ENCODE results near the gene NUDT8. TPM values are rescaled to one million over a fixed set of nuclear protein-coding genes. Genes with fewer than 3 reads are reported as not detected.
A peak's percentile ranks its signal among the peaks of the same experiment; 100 is the strongest.

The NUDT8 gene
- total and polyA plus RNA-seq, 4 donors, result 4.1 to 9.5 (median 5.7) TPM

GRCh38 chr11:67611704-67612587, 17.8 kb downstream of the NUDT8 start:
- Histone ChIP-seq H3K9me3 (ENCODE audit: control insufficient read depth, low read length) (no peaks in the 10 kb centered on the region), H3K36me3 (ENCODE audit: control insufficient read depth in 1 of 2, insufficient read depth in 2 of 2, low read length in 1 of 2) (no peaks in the 10 kb centered on the region), H3K27me3 (ENCODE audit: control insufficient read depth in 1 of 2, insufficient read depth in 2 of 2, low read length in 1 of 2) (no peaks in the 10 kb centered on the region), H3K4me3 (ENCODE audit: low read length in 2 of 2) (no peak overlapping the region), H3K4me1 (ENCODE audit: control insufficient read depth in 1 of 2, insufficient read depth in 2 of 2, low read length in 2 of 2) (no peaks in the 10 kb centered on the region), H3K27ac (ENCODE audit: low read depth in 1 of 2, low read length in 2 of 2) (no peak overlapping the region)
- DNase-seq (peak; percentile 50 to 76), ATAC-seq (ENCODE audit: low FRiP score) (no peak)
- intact Hi-C loops (cut with DNase I), result no loop called here
- WGBS, 2 donors, result 87 to 88% methylated on average over 37 of the region's 37 CpGs

GRCh38 chr11:67611165-67611564, 18.6 kb downstream of the NUDT8 start:
- ATAC-seq (ENCODE audit: low FRiP score), result no peak
- H3K9me3 ChIP-seq (ENCODE audit: control insufficient read depth, low read length), result no peaks in the 10 kb centered on the region
- H3K4me3 ChIP-seq (ENCODE audit: low read length in 2 of 2), result no peak overlapping the region
- DNase-seq, result no peak
- intact Hi-C loops (cut with DNase I), result no loop called here
- no peaks in the 10 kb centered on the region for H3K4me1 ChIP-seq (ENCODE audit: control insufficient read depth in 1 of 2, insufficient read depth in 2 of 2, low read length in 2 of 2)
- no peaks in the 10 kb centered on the region for H3K27me3 ChIP-seq (ENCODE audit: control insufficient read depth in 1 of 2, insufficient read depth in 2 of 2, low read length in 1 of 2)
- 92 to 94% methylated on average over 14 of the region's 14 CpGs for WGBS, 2 donors
- no peak overlapping the region for H3K27ac ChIP-seq (ENCODE audit: low read depth in 1 of 2, low read length in 2 of 2)
- no peaks in the 10 kb centered on the region for H3K36me3 ChIP-seq (ENCODE audit: control insufficient read depth in 1 of 2, insufficient read depth in 2 of 2, low read length in 1 of 2)

- H3K4me1 ChIP-seq (ENCODE audit: control insufficient read depth in 1 of 2, insufficient read depth in 2 of 2, low read length in 2 of 2), result no peaks in the 10 kb centered on the region
- no peak overlapping the region for H3K27ac ChIP-seq (ENCODE audit: low read depth in 1 of 2, low read length in 2 of 2)
- H3K36me3 ChIP-seq (ENCODE audit: control insufficient read depth in 1 of 2, insufficient read depth in 2 of 2, low read length in 1 of 2), result no peaks in the 10 kb centered on the region
- no peak overlapping the region for H3K4me3 ChIP-seq (ENCODE audit: low read length in 2 of 2)
- H3K9me3 ChIP-seq (ENCODE audit: control insufficient read depth, low read length), result no peaks in the 10 kb centered on the region
- DNase-seq (peak in 1 of 2 donors; percentile 73), ATAC-seq (ENCODE audit: low FRiP score) (no peak)
- H3K27me3 ChIP-seq (ENCODE audit: control insufficient read depth in 1 of 2, insufficient read depth in 2 of 2, low read length in 1 of 2), result no peaks in the 10 kb centered on the region
- WGBS, 2 donors, result 84 to 89% methylated on average over 15 of the region's 15 CpGs
- intact Hi-C loops (cut with DNase I), result no loop called here
These were observed 19.4 kb downstream of the NUDT8 start for GRCh38 chr11:67610302-67610868.

GRCh38 chr11:67609316-67609715, 20.4 kb downstream of the NUDT8 start:
- intact Hi-C loops (cut with DNase I), result no loop called here
- DNase-seq (no peak), ATAC-seq (ENCODE audit: low FRiP score) (no peak)
- H3K27me3 ChIP-seq (ENCODE audit: control insufficient read depth in 1 of 2, insufficient read depth in 2 of 2, low read length in 1 of 2), result no peaks in the 10 kb centered on the region
- H3K4me1 ChIP-seq (ENCODE audit: control insufficient read depth in 1 of 2, insufficient read depth in 2 of 2, low read length in 2 of 2), result no peaks in the 10 kb centered on the region
- no peak overlapping the region for H3K27ac ChIP-seq (ENCODE audit: low read depth in 1 of 2, low read length in 2 of 2)
- no peaks in the 10 kb centered on the region for H3K36me3 ChIP-seq (ENCODE audit: control insufficient read depth in 1 of 2, insufficient read depth in 2 of 2, low read length in 1 of 2)
- no peaks in the 10 kb centered on the region for H3K9me3 ChIP-seq (ENCODE audit: control insufficient read depth, low read length)
- WGBS, 2 donors, result 89 to 90% methylated on average over 10 of the region's 10 CpGs
- H3K4me3 ChIP-seq (ENCODE audit: low read length in 2 of 2), result no peak overlapping the region

- Histone ChIP-seq H3K27me3 (ENCODE audit: control insufficient read depth in 1 of 2, insufficient read depth in 2 of 2, low read length in 1 of 2) (no peaks in the 10 kb centered on the region), H3K36me3 (ENCODE audit: control insufficient read depth in 1 of 2, insufficient read depth in 2 of 2, low read length in 1 of 2) (no peaks in the 10 kb centered on the region), H3K4me3 (ENCODE audit: low read length in 2 of 2) (no peak overlapping the region), H3K27ac (ENCODE audit: low read depth in 1 of 2, low read length in 2 of 2) (no peak overlapping the region), H3K9me3 (ENCODE audit: control insufficient read depth, low read length) (no peaks in the 10 kb centered on the region), H3K4me1 (ENCODE audit: control insufficient read depth in 1 of 2, insufficient read depth in 2 of 2, low read length in 2 of 2) (no peaks in the 10 kb centered on the region)
- no peak for ATAC-seq (ENCODE audit: low FRiP score)
- WGBS, 2 donors, result 91 to 93% methylated on average over 8 of the region's 8 CpGs
- intact Hi-C loops (cut with DNase I), result no loop called here
- DNase-seq, result no peak
These were observed 21.3 kb downstream of the NUDT8 start for GRCh38 chr11:67608486-67608885.

- Histone ChIP-seq H3K9me3 (ENCODE audit: control insufficient read depth, low read length) (no peaks in the 10 kb centered on the region), H3K36me3 (ENCODE audit: control insufficient read depth in 1 of 2, insufficient read depth in 2 of 2, low read length in 1 of 2) (no peaks in the 10 kb centered on the region), H3K4me1 (ENCODE audit: control insufficient read depth in 1 of 2, insufficient read depth in 2 of 2, low read length in 2 of 2) (no peaks in the 10 kb centered on the region), H3K4me3 (ENCODE audit: low read length in 2 of 2) (peak overlapping the region; percentile 52 to 80), H3K27me3 (ENCODE audit: control insufficient read depth in 1 of 2, insufficient read depth in 2 of 2, low read length in 1 of 2) (no peaks in the 10 kb centered on the region), H3K27ac (ENCODE audit: low read depth in 1 of 2, low read length in 2 of 2) (no peak overlapping the region)
- no peak for DNase-seq
- intact Hi-C loops (cut with DNase I), result no loop called here
- no peak for ATAC-seq (ENCODE audit: low FRiP score)
- WGBS, 2 donors, result 45 to 51% methylated on average over 9 of the region's 9 CpGs
These were observed 22.2 kb downstream of the NUDT8 start for GRCh38 chr11:67607507-67607906.

- H3K9me3 ChIP-seq (ENCODE audit: control insufficient read depth, low read length), result no peaks in the 10 kb centered on the region
These were observed 23.0 kb downstream of the NUDT8 start, which contains the start of gene NDUFV1 for GRCh38 chr11:67606492-67607295. TSS of gene NDUFV1 (plus strand) at chr11:67606936. CDS start at chr11:67607005, 69 bp downstream.

GRCh38 chr11:67606093-67606491, 23.6 kb downstream of the NUDT8 start:
- ATAC-seq (ENCODE audit: low FRiP score) (no peak), DNase-seq (peak; percentile 49 to 76)
- peak overlapping the region; percentile 6 to 15 for H3K27ac ChIP-seq (ENCODE audit: low read depth in 1 of 2, low read length in 2 of 2)
- no peaks in the 10 kb centered on the region for H3K9me3 ChIP-seq (ENCODE audit: control insufficient read depth, low read length)
- intact Hi-C loops (cut with DNase I), result no loop called here
- H3K4me1 ChIP-seq (ENCODE audit: control insufficient read depth in 1 of 2, insufficient read depth in 2 of 2, low read length in 2 of 2), result no peaks in the 10 kb centered on the region
- WGBS, 2 donors, result 14 to 18% methylated on average over 17 of the region's 17 CpGs
- H3K27me3 ChIP-seq (ENCODE audit: control insufficient read depth in 1 of 2, insufficient read depth in 2 of 2, low read length in 1 of 2), result no peaks in the 10 kb centered on the region
- H3K4me3 ChIP-seq (ENCODE audit: low read length in 2 of 2), result peak overlapping the region; percentile 5 to 18
- H3K36me3 ChIP-seq (ENCODE audit: control insufficient read depth in 1 of 2, insufficient read depth in 2 of 2, low read length in 1 of 2), result no peaks in the 10 kb centered on the region

More at GRCh38 chr11:67606492-67607295, 23.0 kb downstream of the NUDT8 start, which contains the start of gene NDUFV1:
- Histone ChIP-seq H3K36me3 (ENCODE audit: control insufficient read depth in 1 of 2, insufficient read depth in 2 of 2, low read length in 1 of 2) (no peaks in the 10 kb centered on the region), H3K4me1 (ENCODE audit: control insufficient read depth in 1 of 2, insufficient read depth in 2 of 2, low read length in 2 of 2) (no peaks in the 10 kb centered on the region), H3K4me3 (ENCODE audit: low read length in 2 of 2) (peak within 1 kb of the TSS; percentile 52 to 80), H3K27ac (ENCODE audit: low read depth in 1 of 2, low read length in 2 of 2) (peak within 1 kb of the TSS; percentile 15 to 45), H3K27me3 (ENCODE audit: control insufficient read depth in 1 of 2, insufficient read depth in 2 of 2, low read length in 1 of 2) (no peaks in the 10 kb centered on the region)
- ATAC-seq (ENCODE audit: low FRiP score), result peak; percentile 97
- intact Hi-C loops (cut with DNase I), result no loop called here
- peak; percentile 99 for DNase-seq
- WGBS, 2 donors, result 0 to 1% methylated on average over 64 to 69 of the region's 69 CpGs
